MM.1S (cell line): Measurements from ENCODE around the gene TUBGCP2.

Experiments used
- DNase-seq: peaks from one replicate; pipeline ENCODE4 v3.0.0-alpha.2; 2015
- H2AFZ ChIP-seq: fragments of 300-600 bp; sonication (generic); 2 replicates; pipeline ENCODE4 v1.6.0; 2016; ENCODE audit warnings: antibody characterized with exemption, low read length
- H3F3A ChIP-seq: fragments of 300-600 bp; sonication (generic); 2 replicates; pipeline ENCODE4 v1.6.1; 2016; ENCODE audit warnings: mild to moderate bottlenecking, antibody characterized with exemption, low read length, moderate library complexity, mixed read lengths; ENCODE audit not compliant: insufficient read depth
- H3K27ac ChIP-seq: fragments of 300-600 bp; sonication (generic); 2 replicates; pipeline ENCODE4 v1.5.1; 2016; ENCODE audit warnings: mild to moderate bottlenecking, low read length
- H3K27me3 ChIP-seq: fragments of 300-600 bp; sonication (generic); replicated peaks from 2 replicates; pipeline ENCODE4 v1.6.0; 2016; ENCODE audit warnings: low read length; ENCODE audit not compliant: insufficient read depth
- H3K36me3 ChIP-seq: fragments of 300-600 bp; sonication (generic); replicated peaks from 2 replicates; pipeline ENCODE4 v1.6.1; 2016; ENCODE audit warnings: mild to moderate bottlenecking, low read length, mixed read lengths; ENCODE audit not compliant: insufficient read depth
- H3K4me1 ChIP-seq: fragments of 300-600 bp; sonication (generic); 2 replicates; pipeline ENCODE4 v1.6.1; 2016; ENCODE audit warnings: low read length, mixed read lengths
- H3K4me2 ChIP-seq: fragments of 300-600 bp; sonication (generic); 2 replicates; pipeline ENCODE4 v1.6.0; 2016; ENCODE audit warnings: low read depth, low read length
- H3K4me3 ChIP-seq: fragments of 300-600 bp; sonication (generic); 2 replicates; pipeline ENCODE4 v1.5.1; 2016; ENCODE audit warnings: low read length, mixed read lengths
- H3K79me2 ChIP-seq: fragments of 300-600 bp; sonication (generic); 2 replicates; pipeline ENCODE4 v1.6.1; 2016; ENCODE audit warnings: mixed run types, low read length, mixed read lengths
- H3K9ac ChIP-seq: fragments of 300-600 bp; sonication (generic); 2 replicates; pipeline ENCODE4 v1.6.1; 2016; ENCODE audit warnings: low read length, mixed read lengths
- H3K9me2 ChIP-seq: fragments of 300-600 bp; sonication (generic); replicated peaks from 2 replicates; pipeline ENCODE4 v1.6.1; 2016; ENCODE audit warnings: mild to moderate bottlenecking, low read length, mixed read lengths; ENCODE audit not compliant: insufficient read depth
- H3K9me3 ChIP-seq: fragments of 300-600 bp; sonication (generic); replicated peaks from 2 replicates; pipeline ENCODE4 v1.6.1; 2016; ENCODE audit warnings: mild to moderate bottlenecking, low read length, mixed read lengths; ENCODE audit not compliant: insufficient read depth
- H4K20me1 ChIP-seq: fragments of 300-600 bp; sonication (generic); 2 replicates; pipeline ENCODE4 v1.6.1; 2016; ENCODE audit warnings: mild to moderate bottlenecking, low read length, moderate library complexity, mixed read lengths; ENCODE audit not compliant: insufficient read depth
- CTCF ChIP-seq: fragments of 300-600 bp; sonication (generic); IDR thresholded peaks from 2 replicates; pipeline ENCODE4 v1.5.1; 2016; ENCODE audit warnings: antibody characterized with exemption, low read length, mixed read lengths
- EZH2 ChIP-seq: fragments of 300-600 bp; sonication (generic); optimal IDR thresholded peaks from 2 replicates; pipeline ENCODE3; 2017; ENCODE audit warnings: low read depth, mild to moderate bottlenecking, antibody characterized with exemption, low read length, mixed read lengths
- EZH2phosphoT487 ChIP-seq: fragments of 300-600 bp; sonication (generic); IDR thresholded peaks from 2 replicates; pipeline ENCODE4 v1.6.1; 2018; ENCODE audit warnings: antibody characterized with exemption, low read length

The TUBGCP2 gene

GRCh38 chr10:133286366-133286765 is 22.3 kb downstream of the TUBGCP2 start:
- H4K20me1 ChIP-seq, result no peaks in the 10 kb centered on the region
- H3K9ac ChIP-seq, result no peak overlapping the region
- no peaks in the 10 kb centered on the region for H3K9me3 ChIP-seq
- TF ChIP-seq EZH2phosphoT487 (no peak), EZH2 (no peak), CTCF (no peak)
- no peaks in the 10 kb centered on the region for H3K9me2 ChIP-seq
- no peak overlapping the region for H3K27ac ChIP-seq
- no peaks in the 10 kb centered on the region for H3K27me3 ChIP-seq
- no peaks in the 10 kb centered on the region for H3K4me1 ChIP-seq
- H3K4me3 ChIP-seq, result no peak overlapping the region
- peaks cover 6% of the 10 kb centered on the region; the same call in 1 of the 2 replicates for H3K36me3 ChIP-seq
- no peak overlapping the region for H3K4me2 ChIP-seq
- no peaks in the 10 kb centered on the region for H3F3A ChIP-seq
- no peak overlapping the region for H2AFZ ChIP-seq
- H3K79me2 ChIP-seq, result no peaks in the 10 kb centered on the region
- no peak for DNase-seq

GRCh38 chr10:133285217-133285616 is 23.5 kb downstream of the TUBGCP2 start:
- Histone ChIP-seq H3K27me3 (no peaks in the 10 kb centered on the region), H3K9me3 (no peaks in the 10 kb centered on the region), H3K9me2 (no peaks in the 10 kb centered on the region), H2AFZ (no peak overlapping the region), H3K27ac (no peak overlapping the region), H3K9ac (no peak overlapping the region), H3F3A (no peaks in the 10 kb centered on the region), H3K36me3 (peaks cover 6% of the 10 kb centered on the region; the same call in 1 of the 2 replicates), H3K4me3 (no peak overlapping the region), H4K20me1 (no peaks in the 10 kb centered on the region), H3K79me2 (no peaks in the 10 kb centered on the region), H3K4me1 (no peaks in the 10 kb centered on the region), H3K4me2 (no peak overlapping the region)
- no peak for TF ChIP-seq EZH2
- no peak for TF ChIP-seq EZH2phosphoT487
- TF ChIP-seq CTCF, result no peak
- peak; percentile 5 for DNase-seq

GRCh38 chr10:133283931-133284330 is 24.7 kb downstream of the TUBGCP2 start:
- peaks cover 5% of the 10 kb centered on the region for H3K4me1 ChIP-seq
- no peaks in the 10 kb centered on the region for H4K20me1 ChIP-seq
- H3K9me3 ChIP-seq, result no peaks in the 10 kb centered on the region
- no peak for TF ChIP-seq CTCF
- no peak for TF ChIP-seq EZH2
- no peak for TF ChIP-seq EZH2phosphoT487
- no peak overlapping the region for H3K27ac ChIP-seq
- no peaks in the 10 kb centered on the region for H3K79me2 ChIP-seq
- H3K9me2 ChIP-seq, result no peaks in the 10 kb centered on the region
- no peaks in the 10 kb centered on the region for H3F3A ChIP-seq
- no peak for DNase-seq
- no peak overlapping the region for H3K4me2 ChIP-seq
- no peak overlapping the region for H2AFZ ChIP-seq
- H3K36me3 ChIP-seq, result peaks cover 6% of the 10 kb centered on the region; the same call in 1 of the 2 replicates
- H3K27me3 ChIP-seq, result no peaks in the 10 kb centered on the region
- H3K4me3 ChIP-seq, result no peak overlapping the region
- H3K9ac ChIP-seq, result no peak overlapping the region
